ENCODE data around the gene ZBED4. TPM values are rescaled to one million over a fixed set of nuclear protein-coding genes. Genes with fewer than 3 reads are reported as not detected.
A peak's percentile ranks its signal among the peaks of the same experiment; 100 is the strongest.

Gene ZBED4
- total and polyA plus RNA-seq, 10 donors: 2.9 to 23.2 (median 13.9) TPM

DNA sequence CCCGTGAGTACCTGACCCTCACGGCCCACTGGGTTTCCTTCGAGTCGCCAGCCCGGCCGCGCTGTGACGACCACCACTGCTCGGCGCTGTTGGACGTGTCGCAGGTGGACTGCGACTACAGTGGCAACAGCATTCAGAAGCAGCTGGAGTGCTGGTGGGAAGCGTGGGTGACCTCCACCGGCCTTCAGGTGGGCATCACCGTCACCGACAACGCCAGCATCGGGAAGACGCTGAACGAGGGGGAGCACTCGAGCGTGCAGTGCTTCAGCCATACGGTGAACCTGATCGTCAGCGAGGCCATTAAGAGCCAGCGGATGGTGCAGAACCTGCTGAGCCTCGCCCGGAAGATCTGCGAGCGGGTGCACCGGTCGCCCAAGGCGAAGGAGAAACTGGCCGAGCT, 32.2 kb downstream of the ZBED4 start:
- no peak for DNase-seq
- no peak overlapping the region for H3K27ac ChIP-seq
- intact Hi-C loops (cut with DNase I; ENCODE audit: low total_unique reads): no loop called here
- H3K9me3 ChIP-seq: peaks cover 0 to 14% (median 6%) of the 10 kb centered on the region in 8 donors
- 94 to 100% (median 98%) methylated on average over 35 of the region's 35 CpGs for WGBS, 5 donors
- H3K36me3 ChIP-seq: peaks cover 5 to 86% (median 48%) of the 10 kb centered on the region in 6 donors
- H3K4me1 ChIP-seq: peaks cover 0 to 17% (median 0%) of the 10 kb centered on the region in 6 donors
- no peak overlapping the region for H3K4me3 ChIP-seq
- TF ChIP-seq, protein P1, sequence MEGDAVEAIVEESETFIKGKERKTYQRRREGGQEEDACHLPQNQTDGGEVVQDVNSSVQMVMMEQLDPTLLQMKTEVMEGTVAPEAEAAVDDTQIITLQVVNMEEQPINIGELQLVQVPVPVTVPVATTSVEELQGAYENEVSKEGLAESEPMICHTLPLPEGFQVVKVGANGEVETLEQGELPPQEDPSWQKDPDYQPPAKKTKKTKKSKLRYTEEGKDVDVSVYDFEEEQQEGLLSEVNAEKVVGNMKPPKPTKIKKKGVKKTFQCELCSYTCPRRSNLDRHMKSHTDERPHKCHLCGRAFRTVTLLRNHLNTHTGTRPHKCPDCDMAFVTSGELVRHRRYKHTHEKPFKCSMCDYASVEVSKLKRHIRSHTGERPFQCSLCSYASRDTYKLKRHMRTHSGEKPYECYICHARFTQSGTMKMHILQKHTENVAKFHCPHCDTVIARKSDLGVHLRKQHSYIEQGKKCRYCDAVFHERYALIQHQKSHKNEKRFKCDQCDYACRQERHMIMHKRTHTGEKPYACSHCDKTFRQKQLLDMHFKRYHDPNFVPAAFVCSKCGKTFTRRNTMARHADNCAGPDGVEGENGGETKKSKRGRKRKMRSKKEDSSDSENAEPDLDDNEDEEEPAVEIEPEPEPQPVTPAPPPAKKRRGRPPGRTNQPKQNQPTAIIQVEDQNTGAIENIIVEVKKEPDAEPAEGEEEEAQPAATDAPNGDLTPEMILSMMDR (IDR thresholded peaks at IDR 0.05 in 8 of 11, conservative IDR thresholded peaks at IDR 0.05 in 3 of 11): no peak
- peak in 1 of 3 donors; percentile 5 for TF ChIP-seq POLR2AphosphoS5 (IDR thresholded peaks at IDR 0.05)
- no peaks in the 10 kb centered on the region for H3K27me3 ChIP-seq (replicated peaks in 1 of 7)

DNA sequence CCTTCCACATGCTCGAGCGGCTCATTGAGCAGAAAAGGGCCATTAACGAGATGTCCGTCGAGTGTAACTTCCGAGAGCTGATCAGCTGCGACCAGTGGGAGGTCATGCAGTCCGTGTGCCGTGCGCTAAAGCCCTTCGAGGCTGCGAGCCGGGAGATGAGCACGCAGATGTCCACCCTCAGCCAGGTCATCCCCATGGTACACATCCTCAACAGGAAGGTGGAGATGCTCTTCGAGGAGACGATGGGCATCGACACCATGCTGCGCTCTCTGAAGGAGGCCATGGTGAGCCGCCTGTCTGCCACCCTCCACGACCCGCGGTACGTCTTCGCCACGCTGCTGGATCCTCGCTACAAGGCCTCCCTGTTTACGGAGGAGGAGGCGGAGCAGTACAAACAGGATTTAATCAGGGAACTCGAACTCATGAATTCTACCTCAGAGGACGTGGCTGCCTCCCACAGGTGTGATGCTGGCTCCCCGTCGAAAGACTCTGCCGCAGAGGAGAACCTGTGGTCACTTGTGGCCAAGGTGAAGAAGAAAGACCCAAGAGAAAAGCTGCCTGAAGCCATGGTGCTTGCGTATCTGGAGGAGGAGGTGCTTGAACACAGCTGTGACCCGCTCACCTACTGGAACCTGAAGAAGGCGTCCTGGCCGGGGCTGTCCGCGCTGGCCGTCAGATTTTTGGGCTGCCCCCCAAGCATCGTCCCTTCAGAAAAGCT, 32.9 kb downstream of the ZBED4 start:
- DNase-seq: no peak
- no peak overlapping the region for H3K27ac ChIP-seq
- WGBS, 5 donors: 96 to 97% (median 96%) methylated on average over 37 to 41 of the region's 41 CpGs
- no peak overlapping the region for H3K4me3 ChIP-seq
- H3K9me3 ChIP-seq: peaks cover 0 to 18% (median 7%) of the 10 kb centered on the region in 8 donors
- H3K27me3 ChIP-seq (replicated peaks in 1 of 7): no peaks in the 10 kb centered on the region
- TF ChIP-seq POLR2AphosphoS5 (IDR thresholded peaks at IDR 0.05) (peak in 2 of 3 donors; percentile 6 to 23), POLR2A (IDR thresholded peaks at IDR 0.05) (no peak)
- TF ChIP-seq, protein P1 (IDR thresholded peaks at IDR 0.05 in 8 of 11, conservative IDR thresholded peaks at IDR 0.05 in 3 of 11): no peak
- peaks cover 5 to 92% (median 49%) of the 10 kb centered on the region in 6 donors for H3K36me3 ChIP-seq
- H3K4me1 ChIP-seq: peaks cover 0 to 11% (median 0%) of the 10 kb centered on the region in 6 donors
- intact Hi-C loops (cut with DNase I; ENCODE audit: low total_unique reads): no loop called here

DNA sequence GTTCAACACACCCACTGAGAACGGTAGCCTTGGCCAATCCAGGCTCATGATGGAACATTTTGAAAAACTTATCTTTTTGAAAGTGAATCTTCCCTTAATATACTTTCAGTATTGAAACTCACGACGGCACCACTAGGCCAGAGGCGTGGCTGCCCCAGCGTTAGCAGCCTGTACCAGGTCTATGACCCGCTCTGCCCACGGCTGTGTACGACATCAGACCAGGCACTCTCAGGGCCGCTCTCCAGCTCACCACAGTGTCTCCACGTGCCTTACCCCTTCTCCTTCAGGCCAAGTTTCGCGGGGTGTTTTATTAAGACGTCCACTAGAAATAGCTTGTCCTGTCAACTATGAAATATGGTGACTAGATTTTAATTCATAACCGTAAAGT, 33.4 kb downstream of the ZBED4 start:
- TF ChIP-seq POLR2A (IDR thresholded peaks at IDR 0.05) (no peak), POLR2AphosphoS5 (IDR thresholded peaks at IDR 0.05) (no peak)
- TF ChIP-seq, protein P1 (IDR thresholded peaks at IDR 0.05 in 8 of 11, conservative IDR thresholded peaks at IDR 0.05 in 3 of 11): no peak
- no peak for DNase-seq
- Histone ChIP-seq H3K27me3 (replicated peaks in 1 of 7) (no peaks in the 10 kb centered on the region), H3K4me1 (peaks cover 0 to 5% (median 0%) of the 10 kb centered on the region in 6 donors), H3K9me3 (peaks cover 0 to 18% (median 7%) of the 10 kb centered on the region in 8 donors), H3K27ac (no peak overlapping the region), H3K36me3 (peaks cover 5 to 96% (median 49%) of the 10 kb centered on the region in 6 donors), H3K4me3 (no peak overlapping the region)
- WGBS, 5 donors: 93 to 97% (median 94%) methylated on average over 14 of the region's 14 CpGs
- intact Hi-C loops (cut with DNase I; ENCODE audit: low total_unique reads): no loop called here

DNA sequence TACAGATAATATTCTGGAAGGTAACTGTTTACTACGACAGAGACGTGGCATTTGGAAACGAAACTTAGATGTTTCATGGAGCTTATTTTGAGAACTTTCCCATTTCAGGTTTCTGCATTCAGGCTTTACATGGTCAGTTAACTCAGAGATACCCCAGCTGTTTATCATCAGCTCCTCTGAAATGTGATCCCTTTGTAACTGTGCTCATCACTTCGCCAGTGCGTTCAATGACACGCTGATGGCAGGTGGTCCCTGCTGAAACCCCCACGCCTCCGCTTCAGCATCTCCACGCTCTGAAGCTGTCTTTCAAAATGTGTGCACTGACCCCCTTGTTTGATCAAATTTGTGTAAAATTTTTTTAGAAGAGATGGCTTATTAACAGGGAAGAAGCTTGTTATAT, 34.1 kb downstream of the ZBED4 start:
- H3K27me3 ChIP-seq (replicated peaks in 1 of 7): no peaks in the 10 kb centered on the region
- no peaks in the 10 kb centered on the region for H3K4me1 ChIP-seq
- peaks cover 0 to 18% (median 7%) of the 10 kb centered on the region in 8 donors for H3K9me3 ChIP-seq
- WGBS, 5 donors: 93 to 98% (median 95%) methylated on average over 9 of the region's 9 CpGs
- no peak overlapping the region for H3K27ac ChIP-seq
- DNase-seq: peak; percentile 21
- peaks cover 5 to 97% (median 49%) of the 10 kb centered on the region in 6 donors for H3K36me3 ChIP-seq
- no peak overlapping the region for H3K4me3 ChIP-seq
- intact Hi-C loops (cut with DNase I; ENCODE audit: low total_unique reads): no loop called here
- TF ChIP-seq POLR2A (IDR thresholded peaks at IDR 0.05): no peak
- TF ChIP-seq POLR2AphosphoS5 (IDR thresholded peaks at IDR 0.05): no peak
- TF ChIP-seq, protein P1 (IDR thresholded peaks at IDR 0.05 in 8 of 11, conservative IDR thresholded peaks at IDR 0.05 in 3 of 11): no peak

Data from spleen (tissue), 11 donors.